A549 (cell line): ENCODE measurements around the gene TAOK3. TPM values are rescaled to one million over a fixed set of nuclear protein-coding genes. Genes with fewer than 3 reads are reported as not detected.

Experiments used
- ATAC-seq, 2 experiments: fragments of 200-7000 bp in 1 of 2; fragments of >200 bp in 1 of 2; cut with Nextera tagmentation in 1 of 2; cut with Tn5 transposase in 1 of 2; 3 replicates each; pipeline versions ENCODE4 v1.8.0 to v1.9.1; 2018 to 2020; ENCODE audit warnings: mild to moderate bottlenecking in 1 of 2, moderate library complexity in 1 of 2
- CTCF ChIA-PET: fragments of 300-600 bp; sonication (Branson Sonifier 250); formaldehyde crosslinking; extraction: SDS; loops from one replicate; lab custom pipeline; 2021; ENCODE audit warnings: antibody characterized with exemption, inconsistent platforms; lab: Yijun Ruan, JAX
- POLR2A ChIA-PET: fragments of 350-600 bp; formaldehyde crosslinking; extraction: SDS; loops from one replicate; lab custom pipeline; 2021; ENCODE audit warnings: antibody characterized with exemption, inconsistent platforms; lab: Yijun Ruan, JAX
- DNase-seq, 2 experiments: peaks; one replicate each; pipeline versions ENCODE4 v3.0.0 to v3.0.0-alpha.2; 2011 to 2016; ENCODE audit warnings: low read depth in 1 of 2, low spot score in 1 of 2
- FAIRE-seq: peaks from 2 replicates; lab custom pipeline; 2011; peaks lifted over from hg19 to GRCh38; lab: Jason Lieb, UNC
- H3K27ac ChIP-seq, 2 experiments: fragments of >200 bp; sonication (Bioruptor Twin); formaldehyde crosslinking; 3 replicates each; pipeline ENCODE4 v1.5.1; 2016 to 2017
- H3K4me1 ChIP-seq: fragments of >200 bp; sonication (Bioruptor Twin); formaldehyde crosslinking; 3 replicates; pipeline ENCODE4 v1.6.1; 2016
- H3K4me2 ChIP-seq: fragments of >200 bp; sonication (Bioruptor Twin); formaldehyde crosslinking; 3 replicates; pipeline ENCODE4 v1.6.1; 2016
- H3K4me3 ChIP-seq: fragments of >200 bp; sonication (Bioruptor Twin); formaldehyde crosslinking; 3 replicates; pipeline ENCODE4 v1.5.1; 2016
- H3K9me3 ChIP-seq: fragments of >200 bp; sonication (Bioruptor Twin); formaldehyde crosslinking; 3 replicates; pipeline ENCODE4 v1.6.1; 2016
- BHLHE40 ChIP-seq: IDR thresholded peaks from 2 replicates; pipeline ENCODE4 v1.6.1; 2012; ENCODE audit warnings: low read depth, low read length, inconsistent platforms
- CBX2 ChIP-seq: fragments of 200-600 bp; sonication (generic); IDR thresholded peaks from 2 replicates; pipeline ENCODE4 v1.6.1; 2016; ENCODE audit warnings: low read depth, mild to moderate bottlenecking, borderline replicate concordance
- CBX8 ChIP-seq: fragments of 200-600 bp; sonication (generic); IDR thresholded peaks from 2 replicates; pipeline ENCODE4 v1.6.1; 2016
- CEBPB ChIP-seq, 2 experiments: fragments of >200 bp in 1 of 2; sonication (Bioruptor Twin) in 1 of 2; formaldehyde crosslinking in 1 of 2; IDR thresholded peaks; 2 replicates each; pipeline ENCODE4 v1.6.1; 2012 to 2016
- CHD2 ChIP-seq: fragments of 150-350 bp; IDR thresholded peaks from 2 replicates; pipeline ENCODE4 v1.6.1; 2014; ENCODE audit warnings: low read length; ENCODE audit not compliant: partially characterized antibody
- EHMT2 ChIP-seq: fragments of 200-600 bp; sonication (generic); IDR thresholded peaks from 2 replicates; pipeline ENCODE4 v1.6.1; 2016; ENCODE audit warnings: antibody characterized with exemption, low read depth, mild to moderate bottlenecking, moderate library complexity
- FOSB ChIP-seq: fragments of 250-450 bp; sonication (Bioruptor Pico); IDR thresholded peaks from 2 replicates; pipeline ENCODE4 v1.5.0; 2020; ENCODE audit warnings: mild to moderate bottlenecking, moderate library complexity
- FOSL2 ChIP-seq, 2 experiments: fragments of 450-650 bp in 1 of 2; fragments of >200 bp in 1 of 2; sonication (Bioruptor Twin) in 1 of 2; formaldehyde crosslinking; IDR thresholded peaks; 2 replicates each; pipeline versions ENCODE4 v1.5.0 to v1.6.1; 2016 to 2020; ENCODE audit warnings: mild to moderate bottlenecking in 1 of 2, moderate library complexity in 1 of 2
- GATA3 ChIP-seq: IDR thresholded peaks from 2 replicates; pipeline ENCODE4 v1.6.1; 2012; ENCODE audit warnings: borderline replicate concordance
- HOXA7 ChIP-seq: fragments of 250-450 bp; sonication (Bioruptor Pico); IDR thresholded peaks from 2 replicates; pipeline ENCODE4 v1.5.0; 2020; ENCODE audit warnings: mild to moderate bottlenecking, moderate library complexity
- HOXB13 ChIP-seq: fragments of 250-450 bp; sonication (Bioruptor Pico); IDR thresholded peaks from 2 replicates; pipeline ENCODE4 v1.5.0; 2020; ENCODE audit warnings: low read depth, mild to moderate bottlenecking, moderate library complexity
- HOXB5 ChIP-seq: fragments of 250-450 bp; sonication (Bioruptor Pico); IDR thresholded peaks from 2 replicates; pipeline ENCODE4 v1.5.0; 2020; ENCODE audit warnings: mild to moderate bottlenecking, moderate library complexity
- JUN ChIP-seq, 2 experiments: fragments of >200 bp; sonication (Bioruptor Twin); formaldehyde crosslinking; IDR thresholded peaks; 2 replicates in 1 of 2; 3 replicates in 1 of 2; pipeline ENCODE4 v1.6.1; 2016 to 2017
- KDM1A ChIP-seq: fragments of 200-600 bp; sonication (generic); IDR thresholded peaks from 2 replicates; pipeline ENCODE4 v1.6.1; 2016; ENCODE audit warnings: low read depth, mild to moderate bottlenecking
- MAFK ChIP-seq: fragments of 450-650 bp; IDR thresholded peaks from 2 replicates; pipeline ENCODE4 v1.6.1; 2014; ENCODE audit not compliant: partially characterized antibody
- MAZ ChIP-seq: fragments of 150-350 bp; IDR thresholded peaks from 2 replicates; pipeline ENCODE4 v1.6.1; 2014; ENCODE audit warnings: antibody characterized with exemption, low read depth, low read length, borderline replicate concordance
- MYC ChIP-seq: IDR thresholded peaks from 2 replicates; pipeline ENCODE4 v1.6.1; 2012; ENCODE audit warnings: mild to moderate bottlenecking, inconsistent platforms, low read length, improper control_type of control experiment, borderline replicate concordance
- NFE2L2 ChIP-seq: fragments of 150-350 bp; conservative IDR thresholded peaks from 2 replicates; pipeline ENCODE4 v1.6.1; 2014; ENCODE audit warnings: low read length
- RAD21 ChIP-seq, 2 experiments: fragments of >200 bp in 1 of 2; sonication (Bioruptor Twin) in 1 of 2; formaldehyde crosslinking in 1 of 2; IDR thresholded peaks in 1 of 2; conservative IDR thresholded peaks in 1 of 2; 2 replicates in 1 of 2; 3 replicates in 1 of 2; pipeline ENCODE4 v1.6.1; 2012 to 2018; ENCODE audit warnings: inconsistent platforms in 1 of 2
- RARB ChIP-seq: fragments of 250-450 bp; sonication (Bioruptor Pico); IDR thresholded peaks from 2 replicates; pipeline ENCODE4 v1.8.0; 2021; ENCODE audit warnings: mild to moderate bottlenecking, moderate library complexity
- RCOR1 ChIP-seq: fragments of 150-350 bp; IDR thresholded peaks from 2 replicates; pipeline ENCODE4 v1.6.1; 2014; ENCODE audit warnings: antibody characterized with exemption, low read length, low read depth
- RNF2 ChIP-seq: fragments of 200-600 bp; sonication (generic); IDR thresholded peaks from 2 replicates; pipeline ENCODE4 v1.6.1; 2016; ENCODE audit warnings: low read depth, mild to moderate bottlenecking, antibody characterized with exemption, moderate library complexity, borderline replicate concordance
- SREBF2 ChIP-seq: fragments of 450-650 bp; IDR thresholded peaks from 2 replicates; pipeline ENCODE4 v1.6.1; 2014; ENCODE audit warnings: mild to moderate bottlenecking, moderate library complexity
- TFCP2L1 ChIP-seq: fragments of 250-450 bp; sonication (Bioruptor Pico); IDR thresholded peaks from 2 replicates; pipeline ENCODE4 v1.5.0; 2021; ENCODE audit warnings: mild to moderate bottlenecking
- USF2 ChIP-seq: fragments of 450-650 bp; IDR thresholded peaks from 2 replicates; pipeline ENCODE4 v1.6.1; 2014; ENCODE audit warnings: antibody characterized with exemption
- ZC3H11A ChIP-seq: fragments of 450-650 bp; IDR thresholded peaks from 2 replicates; pipeline ENCODE4 v1.6.1; 2014; ENCODE audit warnings: antibody characterized with exemption, mild to moderate bottlenecking
- WGBS: methylation state at CpG from one replicate; pipeline ENCODE4 v1.1.6; 2017; ENCODE audit errors: missing lambda C conversion rate; 5-methylcytosine and 5-hydroxymethylcytosine counted together
- polyA plus RNA-seq, 4 experiments: library from polyadenylated mRNA; depleted of rRNA in 3 of 4; stranded (reverse); fragments of >200 nt; fragmentation: RNase III in 1 of 4; extraction: RNeasy Plus Mini Kit Qiagen cat#74134 plus additional on column Dnase treatment in 1 of 4; gene quantifications; 2 replicates in 3 of 4; 3 replicates in 1 of 4; pipeline ENCODE4 v1.2.3, GENCODE V29; 2011 to 2017

Gene TAOK3
- polyA plus RNA-seq, 2 of the 4 experiments (the other 2 are of a cell fraction): 13.1 to 27.6 TPM

- no peak for FAIRE-seq
- 4% methylated on average over 6 of the region's 6 CpGs for WGBS
- ChIA-PET POLR2A (no interaction called here), CTCF (interaction anchor here (0.7 to 1.5 kb wide), 2 partner anchors 39 to 156 kb away, joined by 3 to 4 read pairs; partner anchors contain the start of gene SUDS3)
- ATAC-seq: peak; percentile 34 to 60; a peak in 4 of 6 replicates
- Histone ChIP-seq H3K4me1 (peaks cover 50% of the 10 kb centered on the region), H3K4me3 (peak overlapping the region; percentile 4; the same call in 1 of the 3 replicates), H3K4me2 (peak overlapping the region; percentile 78), H3K9me3 (no peaks in the 10 kb centered on the region), H3K27ac (peak overlapping the region; percentile 69 to 84)
- DNase-seq: peak in 1 of 2 experiments; percentile 57
- TF ChIP-seq MYC (no peak), CEBPB (IDR thresholded peaks at IDR 0.05) (peak in 1 of 2 experiments; percentile 18; a peak in 1 of 4 replicates), GATA3 (peak; percentile 10; the same call in 1 of the 2 replicates), TFCP2L1 (CRISPR knock-in tag) (no peak), FOSL2 (IDR thresholded peaks at IDR 0.05) (no peak), FOSL2 (CRISPR knock-in tag; IDR thresholded peaks at IDR 0.05) (peak; percentile 10; the same call in 1 of the 2 replicates)
These were observed 35.4 kb downstream of the TAOK3 start for GRCh38 chr12:118337194-118337838.

GRCh38 chr12:118336123-118336522, 36.6 kb downstream of the TAOK3 start:
- peaks cover 50% of the 10 kb centered on the region for H3K4me1 ChIP-seq
- CTCF ChIA-PET: no interaction called here
- TF ChIP-seq CEBPB (IDR thresholded peaks at IDR 0.05) (no peak), EHMT2 (no peak), SREBF2 (no peak), KDM1A (no peak), HOXA7 (CRISPR knock-in tag) (no peak), JUN (IDR thresholded peaks at IDR 0.05) (no peak), FOSL2 (IDR thresholded peaks at IDR 0.05) (no peak), FOSL2 (CRISPR knock-in tag; IDR thresholded peaks at IDR 0.05) (peak; percentile 51; the same call in 1 of the 2 replicates)
- FAIRE-seq (no peak), DNase-seq (peak in 1 of 2 experiments; percentile 29), ATAC-seq (peak in 1 of 2 experiments; percentile 32; a peak in 3 of 6 replicates)
- peak overlapping the region; percentile 78 for H3K4me2 ChIP-seq
- peak overlapping the region; percentile 69 to 84; a peak in 5 of 6 replicates for H3K27ac ChIP-seq
- 3% methylated on average over 2 of the region's 2 CpGs for WGBS
- 0 out of 3 replicates have a peak overlapping the region, but pooled peaks have one; percentile 7 for H3K4me3 ChIP-seq
- no peaks in the 10 kb centered on the region for H3K9me3 ChIP-seq
- POLR2A ChIA-PET: no interaction called here

GRCh38 chr12:118334939-118335567, 37.7 kb downstream of the TAOK3 start:
- H3K4me3 ChIP-seq: no peak overlapping the region
- H3K27ac ChIP-seq: peak overlapping the region; percentile 52 to 69; a peak in 4 of 6 replicates
- peak overlapping the region; percentile 78; the same call in 1 of the 3 replicates for H3K4me2 ChIP-seq
- FAIRE-seq (no peak), DNase-seq (no peak), ATAC-seq (no peak)
- H3K9me3 ChIP-seq: no peaks in the 10 kb centered on the region
- CTCF ChIA-PET: interaction anchor here (0.7 to 1.5 kb wide), 3 partner anchors 24 to 41 kb away, joined by 3 to 5 read pairs (median 3); partner anchors contain the start of gene TAOK3
- 96% methylated on average over 4 of the region's 4 CpGs for WGBS
- H3K4me1 ChIP-seq: peaks cover 51% of the 10 kb centered on the region
- POLR2A ChIA-PET: no interaction called here
- TF ChIP-seq HOXB5 (CRISPR knock-in tag) (no peak), MAFK (no peak), ZC3H11A (no peak), USF2 (no peak), FOSB (CRISPR knock-in tag) (no peak), HOXB13 (CRISPR knock-in tag) (no peak), HOXA7 (CRISPR knock-in tag) (no peak), MAZ (no peak), RNF2 (no peak), NFE2L2 (no peak), SREBF2 (no peak), RARB (CRISPR knock-in tag) (no peak), RCOR1 (no peak), RAD21 (conservative IDR thresholded peaks at IDR 0.05 in 1 of 2, IDR thresholded peaks at IDR 0.05 in 1 of 2) (no peak), CBX8 (no peak), CHD2 (no peak), CBX2 (no peak), BHLHE40 (no peak)
